Endodermal cell (in vitro differentiated cells): ENCODE results near the gene RAI14. TPM values are rescaled to one million over a fixed set of nuclear protein-coding genes. Genes with fewer than 3 reads are reported as not detected.

Experiments
- DNase-seq: peaks from one replicate; pipeline ENCODE4 v3.0.0-alpha.2; 2017
- H3K27ac ChIP-seq: 2 replicates; pipeline ENCODE4 v1.5.1; 2013; ENCODE audit warnings: mild to moderate bottlenecking, low read depth, low read length, moderate library complexity
- H3K27me3 ChIP-seq: 2 replicates; pipeline ENCODE4 v1.6.1; 2013; ENCODE audit warnings: mild to moderate bottlenecking, low read length, moderate library complexity; ENCODE audit not compliant: insufficient read depth, control insufficient read depth, poor library complexity, severe bottlenecking
- H3K36me3 ChIP-seq: 2 replicates; pipeline ENCODE4 v1.7.0; 2013; ENCODE audit warnings: mild to moderate bottlenecking, low read length, moderate library complexity; ENCODE audit not compliant: control insufficient read depth, insufficient read depth
- H3K4me1 ChIP-seq: one replicate; pipeline ENCODE4 v1.7.0; 2013; ENCODE audit warnings: low read length; ENCODE audit not compliant: control insufficient read depth, insufficient read depth
- H3K4me3 ChIP-seq: 2 replicates; pipeline ENCODE4 v1.5.1; 2013; ENCODE audit warnings: mild to moderate bottlenecking, low read length, moderate library complexity
- H3K9ac ChIP-seq: 2 replicates; pipeline ENCODE4 v1.6.1; 2013; ENCODE audit warnings: mild to moderate bottlenecking, low read length, moderate library complexity; ENCODE audit not compliant: poor library complexity, severe bottlenecking; ENCODE audit errors: extremely low read depth
- H3K9me3 ChIP-seq: 2 replicates; pipeline ENCODE4 v1.6.1; 2013; ENCODE audit warnings: mild to moderate bottlenecking, low read length, moderate library complexity; ENCODE audit not compliant: control insufficient read depth
- H3K27ac Mint-ChIP-seq: 2 replicates; pipeline ENCODE4 v1.8.0; 2020; ENCODE audit warnings: mixed read lengths
- H3K27me3 Mint-ChIP-seq: 2 replicates; pipeline ENCODE4 v1.8.0; 2021; ENCODE audit warnings: mild to moderate bottlenecking, mixed read lengths; ENCODE audit not compliant: insufficient read depth
- H3K36me3 Mint-ChIP-seq: 2 replicates; pipeline ENCODE4 v1.8.0; 2020; ENCODE audit warnings: low read depth, mixed read lengths
- H3K4me1 Mint-ChIP-seq: 2 replicates; pipeline ENCODE4 v1.8.0; 2020; ENCODE audit warnings: mixed read lengths
- H3K4me3 Mint-ChIP-seq: 2 replicates; pipeline ENCODE4 v1.8.0; 2020; ENCODE audit warnings: mild to moderate bottlenecking, moderate library complexity, mixed read lengths
- H3K9me3 Mint-ChIP-seq: 2 replicates; pipeline ENCODE4 v1.8.0; 2020; ENCODE audit warnings: mild to moderate bottlenecking, mixed read lengths
- CTCF ChIP-seq: fragments of 200-600 bp; sonication (generic); conservative IDR thresholded peaks from 2 replicates; pipeline ENCODE4 v1.5.0; 2021; ENCODE audit warnings: antibody characterized with exemption, mild to moderate bottlenecking
- WGBS, 2 experiments: methylation state at CpG; one replicate each; pipeline versions ENCODE4 v1.1.5 to v1.1.7; 2013; ENCODE audit warnings: missing lambda C conversion rate in 2 of 2, mixed read lengths in 1 of 2; ENCODE audit not compliant: insufficient coverage in 1 of 2, insufficient read length in 1 of 2; 5-methylcytosine and 5-hydroxymethylcytosine counted together
- total RNA-seq, 2 donors: library from RNA; stranded (reverse); fragmentation: NEBNext Ultra II Directional in 1 of 2; extraction: Animal tissue kit (Norgen Biotek cat#: 25700) in 1 of 2; gene quantifications; 2 replicates in 1 of 2; 3 replicates in 1 of 2; pipeline ENCODE4 v1.2.1, GENCODE V29; 2021

RAI14 gene
- total RNA-seq, 2 donors from 2014 or later = 66.6 to 87.5 TPM

- Mint-ChIP-seq H3K36me3 (peaks cover 20% of the 10 kb centered on the region), H3K4me1 (peaks cover 31% of the 10 kb centered on the region), H3K27ac (no peak overlapping the region), H3K27me3 (no peaks in the 10 kb centered on the region), H3K9me3 (no peaks in the 10 kb centered on the region), H3K4me3 (no peak overlapping the region)
- no peaks in the 10 kb centered on the region for H3K27me3 ChIP-seq
- no peaks in the 10 kb centered on the region for H3K9me3 ChIP-seq
- no peak overlapping the region for H3K9ac ChIP-seq
- WGBS, 2 experiments = 84 to 100% methylated on average over 1 of the region's 1 CpG
- peak; percentile 33 for DNase-seq
- TF ChIP-seq CTCF = no peak
- H3K4me1 ChIP-seq = no peaks in the 10 kb centered on the region
- peaks cover 17% of the 10 kb centered on the region for H3K36me3 ChIP-seq
- no peak overlapping the region for H3K27ac ChIP-seq
- no peak overlapping the region for H3K4me3 ChIP-seq
Measured at GRCh38 chr5:34672196-34672595, 16.1 kb downstream of the RAI14 start.

- Histone ChIP-seq H3K27me3 (no peaks in the 10 kb centered on the region), H3K9ac (no peak overlapping the region), H3K36me3 (peaks cover 17% of the 10 kb centered on the region), H3K4me1 (no peaks in the 10 kb centered on the region), H3K4me3 (no peak overlapping the region), H3K27ac (no peak overlapping the region), H3K9me3 (no peaks in the 10 kb centered on the region)
- no peak overlapping the region for H3K4me3 Mint-ChIP-seq
- no peaks in the 10 kb centered on the region for H3K27me3 Mint-ChIP-seq
- H3K4me1 Mint-ChIP-seq = peaks cover 28% of the 10 kb centered on the region
- no peak overlapping the region for H3K27ac Mint-ChIP-seq
- H3K9me3 Mint-ChIP-seq = no peaks in the 10 kb centered on the region
- DNase-seq = no peak
- TF ChIP-seq CTCF = no peak
- peaks cover 13% of the 10 kb centered on the region for H3K36me3 Mint-ChIP-seq
- 92 to 96% methylated on average over 3 to 4 of the region's 4 CpGs for WGBS, 2 experiments
Measured at GRCh38 chr5:34673463-34674125, 17.5 kb downstream of the RAI14 start.

GRCh38 chr5:34674187-34674586, 18.1 kb downstream of the RAI14 start:
- Mint-ChIP-seq H3K36me3 (peaks cover 10% of the 10 kb centered on the region), H3K9me3 (no peaks in the 10 kb centered on the region), H3K27me3 (no peaks in the 10 kb centered on the region), H3K27ac (no peak overlapping the region), H3K4me1 (peaks cover 32% of the 10 kb centered on the region), H3K4me3 (no peak overlapping the region)
- no peak overlapping the region for H3K9ac ChIP-seq
- no peaks in the 10 kb centered on the region for H3K27me3 ChIP-seq
- no peak for DNase-seq
- peaks cover 17% of the 10 kb centered on the region for H3K36me3 ChIP-seq
- H3K9me3 ChIP-seq = no peaks in the 10 kb centered on the region
- 92 to 98% methylated on average over 3 of the region's 3 CpGs for WGBS, 2 experiments
- no peak for TF ChIP-seq CTCF
- H3K4me1 ChIP-seq = no peaks in the 10 kb centered on the region
- H3K27ac ChIP-seq = no peak overlapping the region
- H3K4me3 ChIP-seq = no peak overlapping the region
